Upper lobe of left lung (tissue), 6 donors: Measurements from ENCODE around the gene OR5AC2. TPM values are rescaled to one million over a fixed set of nuclear protein-coding genes. Genes with fewer than 3 reads are reported as not detected.

Experiments used
- ATAC-seq, 2 donors: fragments of 200-7000 bp; cut with Tn5 transposase; one replicate each; pipeline ENCODE4 v1.9.1; 2022; ENCODE audit warnings: mild to moderate bottlenecking in 2 of 2, moderate library complexity in 2 of 2; ENCODE audit not compliant: low FRiP score in 2 of 2
- DNase-seq, 2 donors: peaks; one replicate each; pipeline ENCODE4 v3.0.0-alpha.2; 2019 to 2020
- H3K27ac ChIP-seq, 4 donors: fragments of 200-600 bp; sonication (generic); one replicate each; pipeline ENCODE4 v1.5.1; 2016 to 2019
- H3K27me3 ChIP-seq, 4 donors: fragments of 200-600 bp; sonication (generic); one replicate each; pipeline ENCODE4 v1.5.1; 2017 to 2019
- H3K36me3 ChIP-seq, 4 donors: fragments of 200-600 bp; sonication (generic); one replicate each; pipeline ENCODE4 v1.5.1; 2016 to 2019
- H3K4me1 ChIP-seq, 4 donors: fragments of 200-600 bp; sonication (generic); one replicate each; pipeline ENCODE4 v1.5.1; 2018 to 2019
- H3K4me3 ChIP-seq, 4 donors: fragments of 200-600 bp; sonication (generic); one replicate each; pipeline ENCODE4 v1.5.1; 2017 to 2019; ENCODE audit warnings: mild to moderate bottlenecking in 2 of 4, moderate library complexity in 1 of 4
- H3K9me3 ChIP-seq, 4 donors: fragments of 200-600 bp; sonication (generic); one replicate each; pipeline ENCODE4 v1.5.1; 2018 to 2019
- EP300 ChIP-seq, 4 donors: sonication (generic); formaldehyde crosslinking; IDR thresholded peaks; one replicate each; pipeline ENCODE4 v1.5.1; 2017; ENCODE audit warnings: antibody characterized with exemption in 4 of 4, control low read depth in 2 of 4
- POLR2A ChIP-seq, 4 donors: fragments of 450-650 bp; IDR thresholded peaks; one replicate each; pipeline ENCODE4 v1.5.1; 2016 to 2017; ENCODE audit warnings: antibody characterized with exemption in 4 of 4, mild to moderate bottlenecking in 2 of 4
- POLR2AphosphoS5 ChIP-seq, 2 donors: sonication (generic); formaldehyde crosslinking; IDR thresholded peaks; one replicate each; pipeline ENCODE4 v1.5.1; 2017; ENCODE audit warnings: antibody characterized with exemption in 2 of 2
- WGBS, 2 donors: methylation state at CpG; one replicate each; pipeline ENCODE4 v1.1.5; 2017 to 2018; 5-methylcytosine and 5-hydroxymethylcytosine counted together
- total RNA-seq, 6 donors: library from RNA; depleted of rRNA in 4 of 6; stranded (reverse); fragments of >200 nt in 4 of 6; gene quantifications; one replicate each; pipeline versions ENCODE4 v1.1.0 to v1.2.1, GENCODE V29; 2016 to 2021
- TF ChIP-seq, protein P1 (sequence below), 6 experiments: fragments of 450-650 bp in 4 of 6; fragments of 200-600 bp in 2 of 6; sonication (generic) in 2 of 6; IDR thresholded peaks; one replicate each; pipeline ENCODE4 v1.5.1; 2016 to 2019; ENCODE audit warnings: antibody characterized with exemption in 6 of 6
- donor health status: DM: no; HTN: no; CAD: no; lungs with moderate emphysema.
- donor health status: DM: no; HTN: yes; CAD: no; lungs with severe emphysema.

OR5AC2 gene, protein sequence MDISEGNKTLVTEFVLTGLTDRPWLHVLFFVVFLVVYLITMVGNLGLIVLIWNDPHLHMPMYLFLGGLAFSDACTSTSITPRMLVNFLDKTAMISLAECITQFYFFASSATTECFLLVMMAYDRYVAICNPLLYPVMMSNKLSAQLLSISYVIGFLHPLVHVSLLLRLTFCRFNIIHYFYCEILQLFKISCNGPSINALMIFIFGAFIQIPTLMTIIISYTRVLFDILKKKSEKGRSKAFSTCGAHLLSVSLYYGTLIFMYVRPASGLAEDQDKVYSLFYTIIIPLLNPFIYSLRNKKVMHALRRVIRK
- total RNA-seq: not detected

- no peaks in the 10 kb centered on the region for H3K9me3 ChIP-seq
- H3K36me3 ChIP-seq: no peaks in the 10 kb centered on the region
- no peaks in the 10 kb centered on the region for H3K4me1 ChIP-seq
- ATAC-seq (no peak), DNase-seq (no peak)
- H3K27me3 ChIP-seq: no peaks in the 10 kb centered on the region
- H3K4me3 ChIP-seq: no peak within 1 kb of the TSS
- WGBS, 2 donors: 87% methylated on average over 4 of the region's 4 CpGs
- H3K27ac ChIP-seq: no peak within 1 kb of the TSS
- TF ChIP-seq, protein P1, sequence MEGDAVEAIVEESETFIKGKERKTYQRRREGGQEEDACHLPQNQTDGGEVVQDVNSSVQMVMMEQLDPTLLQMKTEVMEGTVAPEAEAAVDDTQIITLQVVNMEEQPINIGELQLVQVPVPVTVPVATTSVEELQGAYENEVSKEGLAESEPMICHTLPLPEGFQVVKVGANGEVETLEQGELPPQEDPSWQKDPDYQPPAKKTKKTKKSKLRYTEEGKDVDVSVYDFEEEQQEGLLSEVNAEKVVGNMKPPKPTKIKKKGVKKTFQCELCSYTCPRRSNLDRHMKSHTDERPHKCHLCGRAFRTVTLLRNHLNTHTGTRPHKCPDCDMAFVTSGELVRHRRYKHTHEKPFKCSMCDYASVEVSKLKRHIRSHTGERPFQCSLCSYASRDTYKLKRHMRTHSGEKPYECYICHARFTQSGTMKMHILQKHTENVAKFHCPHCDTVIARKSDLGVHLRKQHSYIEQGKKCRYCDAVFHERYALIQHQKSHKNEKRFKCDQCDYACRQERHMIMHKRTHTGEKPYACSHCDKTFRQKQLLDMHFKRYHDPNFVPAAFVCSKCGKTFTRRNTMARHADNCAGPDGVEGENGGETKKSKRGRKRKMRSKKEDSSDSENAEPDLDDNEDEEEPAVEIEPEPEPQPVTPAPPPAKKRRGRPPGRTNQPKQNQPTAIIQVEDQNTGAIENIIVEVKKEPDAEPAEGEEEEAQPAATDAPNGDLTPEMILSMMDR (IDR thresholded peaks at IDR 0.05): no peak
- TF ChIP-seq POLR2AphosphoS5 (IDR thresholded peaks at IDR 0.05): no peak
Measured at GRCh38 chr3:98086873-98087272, at the start of gene OR5AC2. Gene OR5AC2, plus strand, starts transcription at chr3:98087173. Its CDS starts 0 bp downstream, at chr3:98087173.

DNA sequence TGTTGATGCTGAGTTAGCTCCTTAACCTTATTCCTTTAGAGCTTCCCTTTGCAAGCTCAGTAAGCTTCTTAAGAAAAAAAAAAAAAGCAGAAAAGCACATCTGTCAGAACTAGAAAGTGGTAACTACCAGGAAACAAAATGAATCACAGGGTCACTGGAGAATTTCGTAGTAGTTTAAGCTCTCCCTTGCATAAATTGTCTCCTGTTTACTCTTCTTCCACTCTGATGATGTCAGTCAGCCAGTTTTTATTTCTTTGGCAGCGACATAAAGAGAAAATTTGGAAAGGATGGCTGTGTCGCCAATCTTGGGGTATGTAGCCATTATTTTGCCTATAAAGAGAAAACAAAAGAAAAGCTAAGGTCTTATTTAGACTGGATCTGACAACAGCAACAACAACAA, 48.7 kb upstream of the OR5AC2 start:
- no peaks in the 10 kb centered on the region for H3K9me3 ChIP-seq
- H3K4me1 ChIP-seq: no peaks in the 10 kb centered on the region
- H3K27me3 ChIP-seq: no peaks in the 10 kb centered on the region
- TF ChIP-seq, protein P1 (IDR thresholded peaks at IDR 0.05): no peak
- no peak for TF ChIP-seq POLR2A (IDR thresholded peaks at IDR 0.05)
- TF ChIP-seq EP300 (IDR thresholded peaks at IDR 0.05): no peak
- TF ChIP-seq POLR2AphosphoS5 (IDR thresholded peaks at IDR 0.05): no peak
- 55 to 65% methylated on average over 3 of the region's 3 CpGs for WGBS, 2 donors
- no peak overlapping the region for H3K4me3 ChIP-seq
- H3K27ac ChIP-seq: no peak overlapping the region
- peak in 1 of 2 donors; percentile 50 for ATAC-seq
- no peaks in the 10 kb centered on the region for H3K36me3 ChIP-seq
- no peak for DNase-seq

- Histone ChIP-seq H3K9me3 (no peaks in the 10 kb centered on the region), H3K27ac (no peak overlapping the region), H3K27me3 (no peaks in the 10 kb centered on the region), H3K4me3 (no peak overlapping the region), H3K36me3 (no peaks in the 10 kb centered on the region), H3K4me1 (no peaks in the 10 kb centered on the region)
- TF ChIP-seq POLR2AphosphoS5 (IDR thresholded peaks at IDR 0.05): no peak
- TF ChIP-seq POLR2A (IDR thresholded peaks at IDR 0.05): no peak
- TF ChIP-seq, protein P1 (IDR thresholded peaks at IDR 0.05): no peak
- TF ChIP-seq EP300 (IDR thresholded peaks at IDR 0.05): no peak
- no peak for DNase-seq
- WGBS, 2 donors: 69 to 75% methylated on average over 3 of the region's 3 CpGs
- no peak for ATAC-seq
Measured at GRCh38 chr3:98038876-98039275, 48.1 kb upstream of the OR5AC2 start.

DNA sequence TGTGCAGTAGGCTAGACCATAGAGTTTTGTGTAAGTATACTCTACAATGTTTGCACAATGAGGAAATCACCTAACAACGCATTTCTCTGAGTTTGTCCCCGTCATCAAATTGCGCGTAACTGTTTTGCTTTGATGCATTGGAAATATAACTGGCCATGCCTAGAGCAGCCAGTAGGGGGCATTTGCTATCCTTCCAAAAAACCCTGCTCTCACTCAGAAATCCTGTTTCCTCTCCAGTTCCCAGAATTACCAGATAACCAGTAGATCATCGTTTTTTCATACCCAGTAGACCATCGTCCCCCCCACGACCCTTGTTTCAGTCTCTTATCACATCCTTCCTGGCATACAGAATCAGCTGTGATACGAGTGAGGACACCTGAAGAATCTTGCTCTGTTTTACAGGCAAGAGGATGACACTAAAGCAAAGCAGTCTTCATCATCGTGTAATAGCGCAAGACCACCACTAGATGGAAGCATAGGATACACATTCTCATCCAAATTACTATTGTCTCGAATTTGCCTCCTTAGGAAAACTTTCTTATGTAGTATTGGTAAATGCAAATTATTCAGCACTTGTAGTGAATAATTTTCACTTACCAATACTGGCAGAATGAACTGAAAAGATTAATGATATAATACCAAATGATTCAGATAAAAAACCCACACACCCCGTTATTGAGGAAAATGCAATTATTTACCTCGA, 47.5 kb upstream of the OR5AC2 start:
- Histone ChIP-seq H3K9me3 (no peaks in the 10 kb centered on the region), H3K4me1 (no peaks in the 10 kb centered on the region), H3K4me3 (peak overlapping the region in 3 of 4 donors; percentile 7 to 39 (median 26)), H3K27me3 (no peaks in the 10 kb centered on the region), H3K36me3 (no peaks in the 10 kb centered on the region), H3K27ac (no peak overlapping the region)
- ATAC-seq: peak; percentile 92 to 97
- DNase-seq: peak in 1 of 2 donors; percentile 29
- TF ChIP-seq, protein P1 (IDR thresholded peaks at IDR 0.05): peak; percentile 61 to 94 (median 88)
- TF ChIP-seq POLR2A (IDR thresholded peaks at IDR 0.05): no peak
- 15% methylated on average over 13 of the region's 13 CpGs for WGBS, 2 donors
